Measurements from ENCODE around the gene KCND3.

KCND3 gene

DNA sequence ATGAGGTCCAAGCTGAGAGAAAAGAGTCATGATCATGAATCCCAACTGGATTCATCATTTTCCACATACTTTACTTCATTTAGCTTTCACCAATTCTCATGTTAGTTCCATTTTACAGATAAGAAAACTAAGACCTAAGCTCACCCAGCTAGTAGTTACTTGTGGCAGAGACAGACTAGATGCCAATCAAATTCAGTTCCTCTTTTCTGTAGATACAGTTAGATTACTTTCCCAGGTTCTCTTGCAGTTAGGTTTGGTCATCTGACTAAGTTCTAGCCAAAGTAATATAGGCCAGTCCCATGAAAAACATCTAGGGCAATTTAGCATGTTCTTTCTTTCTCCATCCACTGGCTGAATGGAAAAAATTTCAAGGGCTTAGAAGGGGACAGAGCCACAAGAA lies 8.9 kb upstream of the KCND3 start:
- no peak overlapping the region for H3K27ac ChIP-seq

DNA sequence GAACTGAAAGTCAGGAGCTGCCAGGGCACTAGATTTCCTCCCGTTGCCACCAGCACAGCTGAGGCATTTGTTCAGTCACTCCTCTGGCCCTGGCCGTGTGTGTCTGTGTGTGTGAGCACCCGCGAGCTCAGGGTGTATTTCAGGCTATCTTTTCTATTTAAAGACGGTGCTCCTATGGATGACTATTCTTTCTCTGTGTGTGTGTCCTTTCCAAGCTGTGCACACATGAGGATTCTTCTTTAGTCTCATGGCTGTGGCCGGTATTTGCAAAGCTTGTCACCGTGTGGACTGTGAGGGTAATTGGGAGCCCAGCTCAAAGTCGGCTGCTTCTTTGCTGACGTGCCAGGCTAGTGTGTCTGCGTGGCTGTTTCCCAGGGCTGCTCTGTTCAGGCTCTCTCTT lies 3.0 kb upstream of the KCND3 start:
- Histone ChIP-seq H3K36me3 (no peaks in the 10 kb centered on the region), H3K27ac (peak overlapping the region in 1 of 2 donors; percentile 74), H3K4me1 (peaks cover 0 to 34% (median 24%) of the 10 kb centered on the region in 4 donors), H3K4me3 (no peak overlapping the region), H3K27me3 (no peaks in the 10 kb centered on the region), H3K9me3 (no peaks in the 10 kb centered on the region)
- DNase-seq = no peak
- intact Hi-C loops (cut with DNase I; ENCODE audit: low total_unique reads) = loop anchor here (10.0 kb wide), 1 partner anchor 198 kb away; no protein-coding TSS in a partner anchor
- TF ChIP-seq, protein P1, sequence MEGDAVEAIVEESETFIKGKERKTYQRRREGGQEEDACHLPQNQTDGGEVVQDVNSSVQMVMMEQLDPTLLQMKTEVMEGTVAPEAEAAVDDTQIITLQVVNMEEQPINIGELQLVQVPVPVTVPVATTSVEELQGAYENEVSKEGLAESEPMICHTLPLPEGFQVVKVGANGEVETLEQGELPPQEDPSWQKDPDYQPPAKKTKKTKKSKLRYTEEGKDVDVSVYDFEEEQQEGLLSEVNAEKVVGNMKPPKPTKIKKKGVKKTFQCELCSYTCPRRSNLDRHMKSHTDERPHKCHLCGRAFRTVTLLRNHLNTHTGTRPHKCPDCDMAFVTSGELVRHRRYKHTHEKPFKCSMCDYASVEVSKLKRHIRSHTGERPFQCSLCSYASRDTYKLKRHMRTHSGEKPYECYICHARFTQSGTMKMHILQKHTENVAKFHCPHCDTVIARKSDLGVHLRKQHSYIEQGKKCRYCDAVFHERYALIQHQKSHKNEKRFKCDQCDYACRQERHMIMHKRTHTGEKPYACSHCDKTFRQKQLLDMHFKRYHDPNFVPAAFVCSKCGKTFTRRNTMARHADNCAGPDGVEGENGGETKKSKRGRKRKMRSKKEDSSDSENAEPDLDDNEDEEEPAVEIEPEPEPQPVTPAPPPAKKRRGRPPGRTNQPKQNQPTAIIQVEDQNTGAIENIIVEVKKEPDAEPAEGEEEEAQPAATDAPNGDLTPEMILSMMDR (IDR thresholded peaks at IDR 0.05) = no peak

More for the DNA sequence above, 8.9 kb upstream of the KCND3 start:
- intact Hi-C loops (cut with DNase I; ENCODE audit: low total_unique reads) = loop anchor here (10.0 kb wide), 1 partner anchor 204 kb away; no protein-coding TSS in a partner anchor
- TF ChIP-seq, protein P1 (IDR thresholded peaks at IDR 0.05) = no peak
- H3K27me3 ChIP-seq = peaks cover 0 to 24% of the 10 kb centered on the region in 2 donors
- no peaks in the 10 kb centered on the region for H3K9me3 ChIP-seq
- no peaks in the 10 kb centered on the region for H3K36me3 ChIP-seq
- no peak overlapping the region for H3K4me3 ChIP-seq
- DNase-seq = no peak
- no peaks in the 10 kb centered on the region for H3K4me1 ChIP-seq

DNA sequence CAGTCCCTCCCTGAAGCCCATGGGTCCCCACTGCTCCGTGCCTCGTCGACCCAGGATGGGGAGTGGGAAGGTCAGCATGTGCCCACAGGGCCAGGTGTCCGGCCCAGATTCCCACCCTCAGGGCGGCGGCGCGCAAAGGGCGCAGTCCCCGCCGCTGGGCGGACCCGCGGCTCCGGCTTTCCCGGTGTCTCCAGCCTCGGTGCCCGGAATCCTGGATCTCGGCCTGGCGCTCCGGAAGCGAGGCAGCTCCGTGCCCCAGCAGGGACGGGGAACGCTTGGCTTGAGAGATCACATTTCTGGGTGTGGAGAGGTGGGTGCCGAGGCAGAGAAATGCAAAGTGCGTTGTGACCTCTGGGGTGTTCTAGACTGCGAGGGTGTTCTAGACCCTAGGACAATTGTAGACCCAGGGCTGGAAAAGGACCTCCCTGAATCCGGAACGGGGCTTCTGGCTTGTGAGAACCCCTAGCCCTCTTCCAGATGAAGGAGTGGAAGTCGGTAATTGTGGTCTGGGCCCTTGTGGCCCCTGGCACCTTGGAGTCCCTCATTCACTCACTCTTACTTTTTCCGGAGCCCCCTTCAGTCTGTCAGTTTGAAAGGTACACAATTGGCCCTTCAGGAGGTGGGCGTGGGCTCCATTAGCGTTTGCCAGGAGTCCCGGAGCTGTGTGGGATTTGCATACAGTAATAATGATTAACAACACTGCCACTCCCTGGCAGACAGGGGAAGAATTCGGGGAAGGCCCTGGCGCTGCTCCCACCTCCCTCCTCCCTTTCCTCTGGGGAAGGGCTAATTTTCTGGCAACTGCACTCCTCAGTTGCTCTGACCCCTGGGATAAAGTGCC lies 1.6 kb upstream of the KCND3 start:
- Histone ChIP-seq H3K4me3 (peak overlapping the region; percentile 67 to 85), H3K4me1 (peaks cover 0 to 43% (median 24%) of the 10 kb centered on the region in 4 donors), H3K36me3 (no peaks in the 10 kb centered on the region), H3K27me3 (no peaks in the 10 kb centered on the region), H3K9me3 (no peaks in the 10 kb centered on the region), H3K27ac (peak overlapping the region; percentile 74 to 79)
- TF ChIP-seq, protein P1 (IDR thresholded peaks at IDR 0.05) = peak; percentile 35 to 39
- peak; percentile 51 to 86 for DNase-seq
- intact Hi-C loops (cut with DNase I; ENCODE audit: low total_unique reads) = loop anchor here (10.0 kb wide), 1 partner anchor 196 kb away; no protein-coding TSS in a partner anchor

DNA sequence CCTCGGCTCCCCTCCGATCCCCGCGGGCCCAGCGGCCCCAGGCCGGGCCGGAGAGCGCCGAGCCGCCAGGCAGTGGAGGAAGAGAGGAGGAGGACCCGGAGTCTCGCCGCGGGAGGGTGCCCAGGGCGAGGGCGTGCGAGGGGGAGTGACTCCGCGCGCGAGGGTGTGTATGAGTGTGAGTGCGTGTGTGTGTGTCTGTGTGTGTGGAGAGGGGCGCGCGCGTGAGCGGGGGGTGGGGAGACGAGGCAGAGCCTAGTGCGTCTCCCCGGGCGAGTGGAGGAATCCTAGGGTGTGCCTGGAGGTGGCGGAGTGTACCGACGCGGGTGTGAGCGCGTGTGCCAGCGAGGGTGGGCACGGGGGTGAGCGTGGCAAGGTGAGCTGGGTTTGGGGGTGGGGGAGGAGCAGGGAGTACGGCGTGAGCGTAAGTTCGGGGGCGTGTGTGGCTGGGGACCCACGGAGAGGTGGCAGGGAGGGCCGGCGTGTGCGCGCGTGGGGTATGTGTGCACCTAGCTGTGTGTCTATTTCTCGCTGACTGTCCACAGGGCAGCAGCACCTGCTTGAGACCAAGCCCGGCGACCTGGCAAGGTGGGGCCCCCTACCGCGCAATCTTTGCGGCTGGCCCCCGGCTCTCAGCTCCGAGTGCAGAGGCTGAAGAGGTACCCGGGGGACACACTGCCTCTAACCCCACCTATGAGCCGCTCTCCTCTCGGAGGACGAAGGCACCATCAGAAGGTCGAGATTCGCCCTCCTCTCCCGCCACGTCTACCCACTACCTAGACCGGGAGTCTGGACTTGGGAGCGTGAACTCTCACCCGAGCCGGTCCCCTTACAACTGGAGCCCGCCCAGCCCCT lies 784 bp upstream of the KCND3 start:
- intact Hi-C loops (cut with DNase I; ENCODE audit: low total_unique reads) = loop anchor here (10.0 kb wide), 1 partner anchor 195 kb away; no protein-coding TSS in a partner anchor
- Histone ChIP-seq H3K9me3 (no peaks in the 10 kb centered on the region), H3K36me3 (no peaks in the 10 kb centered on the region), H3K27ac (peak overlapping the region; percentile 74 to 79), H3K4me1 (peaks cover 0 to 43% (median 24%) of the 10 kb centered on the region in 4 donors), H3K4me3 (peak overlapping the region; percentile 67 to 85), H3K27me3 (no peaks in the 10 kb centered on the region)
- peak; percentile 34 to 71 for DNase-seq
- TF ChIP-seq, protein P1 (IDR thresholded peaks at IDR 0.05) = no peak

DNA sequence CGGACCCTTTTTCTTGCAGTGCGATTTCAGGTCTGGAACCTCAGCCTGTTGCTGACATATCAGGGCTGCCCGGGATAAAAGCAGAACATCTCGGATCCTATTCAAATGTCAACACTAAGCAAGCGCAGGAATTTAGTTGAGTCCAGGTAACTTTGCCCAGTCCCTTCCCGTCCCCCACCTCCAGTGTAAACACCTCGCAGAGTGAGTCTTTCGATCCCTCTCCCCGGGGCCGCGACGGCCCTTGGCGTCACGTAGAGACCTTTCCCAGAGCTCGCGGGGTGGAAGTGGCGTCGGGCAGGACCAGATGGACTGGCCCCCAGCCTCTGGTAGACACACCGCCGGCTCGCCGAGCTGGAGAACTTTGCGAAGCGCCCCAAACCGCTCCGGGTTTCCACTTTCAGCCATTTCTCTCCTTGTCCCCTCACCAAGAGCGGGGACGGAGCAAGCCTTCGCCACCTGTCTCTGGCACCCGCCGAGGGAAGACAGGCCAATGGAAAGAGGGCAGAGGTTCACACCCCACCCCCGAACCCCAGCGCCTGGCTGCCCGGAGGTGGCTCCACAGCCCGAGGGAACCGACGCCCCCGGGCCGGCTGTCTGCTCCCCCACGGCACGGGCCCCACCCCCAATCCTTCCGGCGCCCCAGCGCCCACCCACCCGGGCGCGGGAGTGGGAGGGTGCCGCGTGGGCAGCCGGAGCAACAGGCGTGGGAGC lies 570 bp downstream of the KCND3 start:
- peak overlapping the region; percentile 67 to 85 for H3K4me3 ChIP-seq
- no peak for DNase-seq
- no peaks in the 10 kb centered on the region for H3K27me3 ChIP-seq
- H3K9me3 ChIP-seq = no peaks in the 10 kb centered on the region
- peaks cover 0 to 43% (median 24%) of the 10 kb centered on the region in 4 donors for H3K4me1 ChIP-seq
- TF ChIP-seq, protein P1 (IDR thresholded peaks at IDR 0.05) = no peak
- H3K36me3 ChIP-seq = no peaks in the 10 kb centered on the region
- peak overlapping the region; percentile 74 to 79 for H3K27ac ChIP-seq
- intact Hi-C loops (cut with DNase I; ENCODE audit: low total_unique reads) = loop anchor here (10.0 kb wide), 1 partner anchor 84 kb away; no protein-coding TSS in a partner anchor
